Measurements from ENCODE around the gene TAL1.

- TF ChIP-seq CTCF (IDR thresholded peaks at IDR 0.05) (no peak), POLR2A (IDR thresholded peaks at IDR 0.05) (no peak)
Observed at GRCh38 chr1:47230692-47231300, 1.2 kb downstream of the TAL1 start.
